Endodermal cell (in vitro differentiated cells): Measurements from ENCODE around the gene SCT. TPM values are rescaled to one million over a fixed set of nuclear protein-coding genes. Genes with fewer than 3 reads are reported as not detected.
A peak's percentile ranks its signal among the peaks of the same experiment; 100 is the strongest.

ENCODE experiments used
- DNase-seq: peaks from one replicate; pipeline ENCODE4 v3.0.0-alpha.2; 2017
- H3K27ac ChIP-seq: 2 replicates; pipeline ENCODE4 v1.5.1; 2013; ENCODE audit warnings: mild to moderate bottlenecking, low read depth, low read length, moderate library complexity
- H3K27me3 ChIP-seq: 2 replicates; pipeline ENCODE4 v1.6.1; 2013; ENCODE audit warnings: mild to moderate bottlenecking, low read length, moderate library complexity; ENCODE audit not compliant: insufficient read depth, control insufficient read depth, poor library complexity, severe bottlenecking
- H3K36me3 ChIP-seq: 2 replicates; pipeline ENCODE4 v1.7.0; 2013; ENCODE audit warnings: mild to moderate bottlenecking, low read length, moderate library complexity; ENCODE audit not compliant: control insufficient read depth, insufficient read depth
- H3K4me1 ChIP-seq: one replicate; pipeline ENCODE4 v1.7.0; 2013; ENCODE audit warnings: low read length; ENCODE audit not compliant: control insufficient read depth, insufficient read depth
- H3K4me3 ChIP-seq: 2 replicates; pipeline ENCODE4 v1.5.1; 2013; ENCODE audit warnings: mild to moderate bottlenecking, low read length, moderate library complexity
- H3K9ac ChIP-seq: 2 replicates; pipeline ENCODE4 v1.6.1; 2013; ENCODE audit warnings: mild to moderate bottlenecking, low read length, moderate library complexity; ENCODE audit not compliant: poor library complexity, severe bottlenecking; ENCODE audit errors: extremely low read depth
- H3K9me3 ChIP-seq: 2 replicates; pipeline ENCODE4 v1.6.1; 2013; ENCODE audit warnings: mild to moderate bottlenecking, low read length, moderate library complexity; ENCODE audit not compliant: control insufficient read depth
- H3K27ac Mint-ChIP-seq: 2 replicates; pipeline ENCODE4 v1.8.0; 2020; ENCODE audit warnings: mixed read lengths
- H3K27me3 Mint-ChIP-seq: 2 replicates; pipeline ENCODE4 v1.8.0; 2021; ENCODE audit warnings: mild to moderate bottlenecking, mixed read lengths; ENCODE audit not compliant: insufficient read depth
- H3K36me3 Mint-ChIP-seq: 2 replicates; pipeline ENCODE4 v1.8.0; 2020; ENCODE audit warnings: low read depth, mixed read lengths
- H3K4me1 Mint-ChIP-seq: 2 replicates; pipeline ENCODE4 v1.8.0; 2020; ENCODE audit warnings: mixed read lengths
- H3K4me3 Mint-ChIP-seq: 2 replicates; pipeline ENCODE4 v1.8.0; 2020; ENCODE audit warnings: mild to moderate bottlenecking, moderate library complexity, mixed read lengths
- H3K9me3 Mint-ChIP-seq: 2 replicates; pipeline ENCODE4 v1.8.0; 2020; ENCODE audit warnings: mild to moderate bottlenecking, mixed read lengths
- WGBS, 2 experiments: methylation state at CpG; one replicate each; pipeline versions ENCODE4 v1.1.5 to v1.1.7; 2013; ENCODE audit warnings: missing lambda C conversion rate in 2 of 2, mixed read lengths in 1 of 2; ENCODE audit not compliant: insufficient coverage in 1 of 2, insufficient read length in 1 of 2; 5-methylcytosine and 5-hydroxymethylcytosine counted together
- total RNA-seq, 2 donors: library from RNA; stranded (reverse); fragmentation: NEBNext Ultra II Directional in 1 of 2; extraction: Animal tissue kit (Norgen Biotek cat#: 25700) in 1 of 2; gene quantifications; 2 replicates in 1 of 2; 3 replicates in 1 of 2; pipeline ENCODE4 v1.2.1, GENCODE V29; 2021
- TF ChIP-seq, protein P1 (sequence below): fragments of 200-600 bp; sonication (generic); conservative IDR thresholded peaks from 2 replicates; pipeline ENCODE4 v1.5.0; 2021; ENCODE audit warnings: antibody characterized with exemption, mild to moderate bottlenecking

The SCT gene
- total RNA-seq, 2 donors from 2014 or later: 3.9 to 6.1 TPM

DNA sequence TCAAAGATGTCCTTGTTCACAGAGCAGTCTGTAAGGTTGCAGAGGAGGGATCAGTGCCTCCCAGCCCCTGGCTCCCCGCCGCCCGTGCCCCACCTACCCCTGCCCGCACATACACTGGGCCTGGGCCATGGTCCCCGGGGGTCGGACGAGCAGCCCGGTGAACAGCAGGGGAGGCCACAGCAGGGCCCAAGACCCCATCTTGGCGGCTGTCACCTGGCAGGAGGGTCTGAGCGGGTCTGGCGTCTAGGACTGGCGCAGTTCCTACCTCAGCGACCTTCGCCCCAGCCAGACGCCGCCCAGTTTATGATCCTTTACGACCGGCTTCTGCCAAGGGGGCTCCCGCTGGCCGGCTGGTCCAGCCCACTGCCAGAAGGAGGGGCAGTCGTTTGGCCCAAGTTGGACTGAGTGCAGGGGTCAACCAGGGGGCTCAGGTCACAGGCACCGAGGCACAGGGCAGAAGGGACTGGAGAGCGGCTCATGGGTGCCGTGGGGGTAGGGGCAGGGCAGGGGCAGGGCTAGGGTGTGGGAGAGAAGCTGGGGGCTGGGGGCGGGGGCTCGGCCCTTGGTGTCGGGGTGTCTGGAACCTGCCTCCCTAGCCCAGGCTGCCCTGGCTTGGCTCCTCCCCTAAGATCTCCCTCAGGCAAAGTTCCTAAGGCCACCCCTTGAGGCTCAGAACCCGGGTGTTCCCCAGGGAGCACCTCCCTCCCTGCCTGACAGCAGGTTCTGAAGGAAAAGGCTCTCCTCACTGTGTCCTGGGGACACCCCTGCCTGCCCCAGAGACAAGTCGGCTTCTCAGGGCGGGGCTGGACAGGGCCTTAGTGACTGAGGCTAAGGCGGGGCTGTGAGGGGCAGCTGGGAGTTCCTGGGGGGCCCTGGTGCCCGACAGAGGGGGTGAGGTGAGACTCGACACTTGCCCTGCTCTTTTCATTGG, 2.0 kb downstream of the SCT start, which contains the start of gene CDHR5:
TSS of gene CDHR5 (minus strand) at position 251 of the 931 bp plus-strand sequence. CDS start at position 198, 53 bp downstream.
- H3K27me3 ChIP-seq: peaks cover 12% of the 10 kb centered on the region
- 91% methylated on average over 18 to 33 of the region's 33 CpGs for WGBS, 2 experiments
- H3K36me3 Mint-ChIP-seq: peaks cover 6% of the 10 kb centered on the region

DNA sequence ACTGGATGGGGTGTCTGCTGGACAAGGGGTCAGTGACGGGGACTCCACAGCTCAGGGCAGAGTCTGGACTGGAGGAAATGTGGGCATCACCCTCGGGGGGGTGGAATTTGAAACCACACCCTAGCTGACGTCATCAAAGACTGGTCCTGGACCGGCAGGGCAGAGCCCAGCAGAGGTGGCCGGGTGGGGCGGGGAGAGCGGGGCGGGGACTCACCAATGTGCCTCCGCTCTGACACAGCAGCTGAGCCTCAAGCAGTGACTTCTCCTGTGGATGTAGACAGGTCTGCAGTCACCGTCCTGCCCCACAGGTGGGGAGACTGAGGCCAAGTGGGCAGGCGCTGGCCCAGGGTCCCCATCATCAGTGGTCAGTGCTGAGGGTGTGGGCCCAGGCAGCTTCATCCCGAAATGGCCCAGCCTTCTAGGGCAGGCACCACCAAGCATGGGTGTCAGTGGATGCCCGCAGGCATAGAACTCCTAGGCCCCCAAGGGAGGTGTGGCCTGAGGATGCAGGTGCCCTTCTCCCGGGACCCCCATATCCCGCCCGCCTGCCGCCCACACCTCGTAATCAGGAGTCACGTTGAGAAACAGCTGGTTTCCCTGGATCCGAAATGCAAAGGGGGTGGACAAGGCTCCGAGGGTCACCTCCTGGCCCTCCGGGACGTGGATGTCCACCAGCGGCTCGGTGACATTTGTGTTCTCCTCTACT, 2.8 kb downstream of the SCT start:
- Histone ChIP-seq H3K4me1 (no peaks in the 10 kb centered on the region), H3K9ac (no peak overlapping the region), H3K4me3 (no peak overlapping the region), H3K36me3 (no peaks in the 10 kb centered on the region), H3K27ac (no peak overlapping the region), H3K27me3 (peaks cover 12% of the 10 kb centered on the region), H3K9me3 (no peaks in the 10 kb centered on the region)
- Mint-ChIP-seq H3K27me3 (peaks cover 20% of the 10 kb centered on the region), H3K36me3 (peaks cover 6% of the 10 kb centered on the region), H3K27ac (no peak overlapping the region), H3K4me3 (no peak overlapping the region), H3K9me3 (peaks cover 5% of the 10 kb centered on the region), H3K4me1 (no peaks in the 10 kb centered on the region)
- 91 to 95% methylated on average over 20 to 25 of the region's 25 CpGs for WGBS, 2 experiments
- TF ChIP-seq, protein P1, sequence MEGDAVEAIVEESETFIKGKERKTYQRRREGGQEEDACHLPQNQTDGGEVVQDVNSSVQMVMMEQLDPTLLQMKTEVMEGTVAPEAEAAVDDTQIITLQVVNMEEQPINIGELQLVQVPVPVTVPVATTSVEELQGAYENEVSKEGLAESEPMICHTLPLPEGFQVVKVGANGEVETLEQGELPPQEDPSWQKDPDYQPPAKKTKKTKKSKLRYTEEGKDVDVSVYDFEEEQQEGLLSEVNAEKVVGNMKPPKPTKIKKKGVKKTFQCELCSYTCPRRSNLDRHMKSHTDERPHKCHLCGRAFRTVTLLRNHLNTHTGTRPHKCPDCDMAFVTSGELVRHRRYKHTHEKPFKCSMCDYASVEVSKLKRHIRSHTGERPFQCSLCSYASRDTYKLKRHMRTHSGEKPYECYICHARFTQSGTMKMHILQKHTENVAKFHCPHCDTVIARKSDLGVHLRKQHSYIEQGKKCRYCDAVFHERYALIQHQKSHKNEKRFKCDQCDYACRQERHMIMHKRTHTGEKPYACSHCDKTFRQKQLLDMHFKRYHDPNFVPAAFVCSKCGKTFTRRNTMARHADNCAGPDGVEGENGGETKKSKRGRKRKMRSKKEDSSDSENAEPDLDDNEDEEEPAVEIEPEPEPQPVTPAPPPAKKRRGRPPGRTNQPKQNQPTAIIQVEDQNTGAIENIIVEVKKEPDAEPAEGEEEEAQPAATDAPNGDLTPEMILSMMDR: no peak
- DNase-seq: peak; percentile 47

More for the DNA sequence above, 2.0 kb downstream of the SCT start, which contains the start of gene CDHR5:
- Histone ChIP-seq H3K4me1 (no peaks in the 10 kb centered on the region), H3K36me3 (no peaks in the 10 kb centered on the region), H3K9ac (no peak within 1 kb of the TSS), H3K4me3 (no peak within 1 kb of the TSS), H3K27ac (no peak within 1 kb of the TSS), H3K9me3 (no peaks in the 10 kb centered on the region)
- DNase-seq: peak; percentile 52
- Mint-ChIP-seq H3K4me1 (no peaks in the 10 kb centered on the region), H3K4me3 (no peak within 1 kb of the TSS), H3K9me3 (peaks cover 5% of the 10 kb centered on the region), H3K27ac (no peak within 1 kb of the TSS), H3K27me3 (peaks cover 20% of the 10 kb centered on the region)
- TF ChIP-seq, protein P1: no peak

DNA sequence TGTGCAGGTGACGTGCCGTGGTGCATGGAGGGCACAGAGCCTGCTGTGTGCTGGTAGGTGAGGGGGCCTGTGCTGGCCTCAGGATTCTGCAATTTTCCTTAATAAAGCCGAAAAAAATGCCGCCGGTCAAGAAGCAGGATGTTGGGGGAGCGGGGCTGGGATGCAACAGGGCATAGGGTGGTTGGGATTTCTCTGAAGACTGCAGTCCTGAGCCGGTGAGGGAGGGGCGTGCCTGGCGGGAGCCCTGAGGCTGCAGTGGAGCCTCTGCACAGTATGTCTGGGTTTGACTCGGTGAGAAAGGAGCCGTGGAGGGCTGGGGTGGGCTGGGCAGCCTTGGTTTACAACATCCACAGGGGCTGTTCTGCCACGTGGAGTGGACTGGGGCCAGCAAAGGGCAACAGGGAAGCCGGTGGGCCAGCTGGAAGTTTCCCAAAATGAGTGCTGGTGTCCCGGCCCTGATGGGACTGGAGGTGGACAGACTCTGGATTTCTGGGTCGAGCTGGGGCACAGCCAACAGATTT, 3.6 kb downstream of the SCT start:
- Histone ChIP-seq H3K27me3 (peaks cover 11% of the 10 kb centered on the region), H3K27ac (no peak overlapping the region), H3K9ac (no peak overlapping the region), H3K9me3 (no peaks in the 10 kb centered on the region), H3K4me1 (no peaks in the 10 kb centered on the region), H3K4me3 (no peak overlapping the region), H3K36me3 (no peaks in the 10 kb centered on the region)
- peaks cover 5% of the 10 kb centered on the region for H3K9me3 Mint-ChIP-seq
- H3K4me1 Mint-ChIP-seq: no peaks in the 10 kb centered on the region
- TF ChIP-seq, protein P1: no peak
- peaks cover 14% of the 10 kb centered on the region for H3K27me3 Mint-ChIP-seq
- no peak for DNase-seq
- peaks cover 5% of the 10 kb centered on the region for H3K36me3 Mint-ChIP-seq
- no peak overlapping the region for H3K4me3 Mint-ChIP-seq
- WGBS, 2 experiments: 86 to 91% methylated on average over 7 to 15 of the region's 15 CpGs
- H3K27ac Mint-ChIP-seq: no peak overlapping the region
